ENCODE data around the gene SEMA4D.
A peak's percentile ranks its signal among the peaks of the same experiment; 100 is the strongest.

SEMA4D gene

DNA sequence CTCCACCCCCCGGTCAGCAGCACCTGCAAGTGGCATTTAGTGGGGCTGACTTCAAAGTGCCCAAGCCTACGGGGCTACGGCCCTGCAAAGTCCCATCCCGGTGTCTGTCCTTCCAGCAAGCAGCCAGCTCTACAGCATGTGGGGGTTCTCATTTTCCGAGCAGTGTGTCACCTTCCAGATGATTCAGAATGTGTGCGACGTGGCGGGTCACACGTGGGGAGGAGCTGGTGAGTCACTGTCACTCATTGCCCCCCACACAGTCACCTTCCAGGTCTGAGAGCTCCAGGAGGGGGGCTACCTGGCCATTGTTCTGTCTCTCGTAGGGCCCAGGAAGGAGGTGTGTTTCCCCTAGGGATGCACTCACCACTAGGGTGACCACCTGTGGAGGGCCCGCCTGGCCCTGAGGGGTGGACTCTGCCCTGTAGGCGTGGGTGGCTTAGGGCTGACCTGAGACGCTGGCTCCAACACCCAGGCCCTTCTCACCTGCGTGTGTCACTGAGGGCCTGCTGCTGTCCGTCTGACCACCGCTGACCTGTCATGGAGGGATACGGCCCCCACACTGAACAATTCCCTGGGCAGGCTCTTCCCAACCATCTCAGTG is 70.2 kb downstream of the SEMA4D start:
- peak; percentile 37 for DNase-seq

DNA sequence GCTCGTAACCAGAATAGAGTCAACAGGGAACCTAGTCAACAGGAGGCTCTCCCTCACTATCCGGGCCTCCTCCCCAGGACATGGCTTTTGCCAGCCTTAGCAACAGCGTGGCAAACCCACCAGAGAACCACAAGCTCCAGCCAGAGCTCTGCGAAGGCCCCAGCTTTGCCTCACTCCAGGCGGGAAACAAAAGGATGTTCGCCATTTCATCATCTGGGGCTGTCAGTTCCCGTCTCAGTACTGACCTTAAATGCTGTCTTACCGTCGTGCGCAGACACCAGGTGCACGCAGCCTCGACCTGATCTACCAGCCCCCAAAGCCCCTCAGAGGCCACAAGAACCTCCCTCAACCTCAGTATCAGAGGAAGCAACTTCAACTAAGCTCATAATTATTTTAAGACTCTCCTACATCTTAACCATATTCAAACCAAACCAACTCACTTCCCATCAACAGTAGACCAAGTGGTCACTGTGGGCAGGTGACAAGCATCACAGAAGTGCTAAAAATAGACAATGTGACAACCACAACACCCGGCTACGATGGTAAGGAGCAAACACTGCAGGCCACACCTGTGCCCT is 71.4 kb downstream of the SEMA4D start:
- DNase-seq = no peak

DNA sequence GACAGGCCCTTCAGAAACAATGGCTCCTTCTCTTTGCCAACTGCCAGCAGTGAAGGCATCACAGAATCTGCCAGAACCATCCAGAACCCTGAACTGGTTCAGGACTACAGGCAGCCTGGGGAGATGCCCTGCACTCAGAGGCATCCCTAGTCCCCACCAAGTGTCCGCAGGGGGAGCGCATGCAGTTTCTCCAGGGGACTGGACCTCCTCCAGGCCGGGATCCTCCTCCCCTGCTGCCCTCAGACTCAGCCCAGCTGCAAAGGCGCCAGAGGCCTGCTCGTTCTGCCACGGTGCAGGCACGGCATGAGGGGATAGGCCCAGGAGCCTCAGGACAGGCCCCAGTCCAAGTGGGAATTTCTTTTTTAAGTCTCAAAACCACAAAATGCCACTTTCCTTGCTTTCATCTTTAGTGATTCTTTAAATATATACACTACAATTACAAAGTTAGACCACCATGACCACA is 72.0 kb downstream of the SEMA4D start:
- DNase-seq = no peak

DNA sequence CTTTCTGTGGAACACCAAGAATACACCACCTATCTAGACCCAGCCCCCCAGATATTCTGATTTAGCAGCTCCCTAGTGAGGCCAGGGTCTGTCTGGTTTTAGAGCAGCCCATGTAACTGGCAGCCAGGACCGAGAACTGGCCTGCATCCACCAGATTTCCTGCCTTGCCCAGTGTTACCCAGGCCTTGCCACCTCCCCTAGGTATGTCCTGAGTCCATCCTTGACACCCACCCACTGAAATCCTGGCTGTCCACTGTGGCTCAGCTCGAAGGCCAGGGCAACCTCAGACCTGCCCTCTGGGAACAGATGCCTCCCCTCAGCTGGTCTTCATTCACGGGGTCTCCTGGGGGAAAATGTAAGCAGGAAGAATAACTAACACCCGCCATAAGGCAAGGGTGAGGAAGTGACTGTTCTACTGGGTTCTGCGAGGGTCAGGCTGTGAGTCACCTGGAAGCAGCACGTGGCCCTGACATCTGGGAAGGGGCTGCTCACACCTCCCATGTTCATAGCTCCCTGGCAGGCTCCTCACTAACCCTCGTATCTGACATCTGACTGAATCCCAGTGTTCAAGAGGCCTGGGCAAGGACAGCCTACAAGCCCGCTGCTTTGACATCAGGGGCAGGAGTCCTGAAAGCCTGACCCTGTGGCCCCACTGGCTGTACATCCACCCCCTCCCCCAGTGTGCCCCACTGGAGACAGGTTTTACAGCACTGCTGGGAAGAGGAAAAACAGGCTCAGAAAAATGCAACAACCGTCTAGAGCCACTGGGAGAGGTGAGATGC is 72.7 kb downstream of the SEMA4D start:
- no peak for DNase-seq

DNA sequence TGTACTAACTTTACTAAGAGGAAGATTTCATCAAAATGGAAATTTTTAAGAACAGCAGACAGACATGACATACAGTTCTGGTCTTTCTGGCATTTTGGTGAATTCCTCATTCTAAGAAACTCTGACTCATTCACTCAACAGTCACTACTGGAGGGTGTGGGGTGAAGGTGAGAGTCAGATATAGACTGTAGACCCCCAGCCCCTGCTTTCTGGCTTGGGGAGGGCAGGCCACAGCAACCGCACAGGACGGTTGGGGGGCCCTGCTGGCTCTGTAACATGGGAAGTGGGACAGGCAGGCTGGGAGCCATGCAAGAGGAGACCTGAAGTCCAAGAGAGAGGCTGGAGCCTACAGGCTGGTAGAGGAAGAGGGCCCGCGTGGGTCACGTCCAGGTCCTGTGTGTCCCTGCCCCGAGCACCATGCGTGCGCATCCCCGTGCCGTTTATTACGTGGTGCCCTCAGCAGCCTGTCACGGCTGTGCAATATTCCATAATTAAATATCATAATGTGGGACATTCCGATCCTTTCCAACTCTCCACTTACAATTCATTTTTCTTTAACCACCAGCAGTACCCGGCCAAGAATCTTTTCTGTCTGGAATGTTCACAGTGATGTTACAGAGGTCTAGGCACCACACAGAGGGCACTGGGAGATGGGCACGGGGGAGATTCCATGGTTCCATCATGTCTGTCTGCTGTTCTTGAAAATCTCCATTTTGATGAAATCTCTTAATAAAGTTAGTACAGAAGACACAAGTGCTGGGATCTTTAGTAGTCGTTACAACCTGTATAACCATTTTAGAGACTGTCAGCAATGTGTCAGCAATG is 75.5 kb downstream of the SEMA4D start:
- DNase-seq = no peak

DNA sequence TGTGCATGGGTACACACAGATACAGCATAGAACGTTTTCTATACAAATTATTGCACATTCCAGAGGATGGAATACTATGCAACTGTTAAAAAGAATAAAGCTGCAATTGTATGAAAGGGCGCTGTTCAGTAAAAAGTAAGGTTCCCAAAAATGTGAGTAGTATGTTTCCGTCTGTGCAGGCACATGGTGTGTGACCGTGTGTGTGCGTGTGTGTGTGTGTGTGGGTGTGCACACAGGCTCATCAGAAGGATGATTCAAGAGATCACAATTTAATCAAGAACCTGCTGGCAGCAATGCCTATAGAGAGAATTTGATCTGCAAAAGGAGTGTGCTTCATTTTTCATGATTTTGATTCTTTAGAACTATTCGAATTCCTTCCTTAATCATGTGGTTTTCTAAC is 76.3 kb downstream of the SEMA4D start:
- DNase-seq = no peak

DNA sequence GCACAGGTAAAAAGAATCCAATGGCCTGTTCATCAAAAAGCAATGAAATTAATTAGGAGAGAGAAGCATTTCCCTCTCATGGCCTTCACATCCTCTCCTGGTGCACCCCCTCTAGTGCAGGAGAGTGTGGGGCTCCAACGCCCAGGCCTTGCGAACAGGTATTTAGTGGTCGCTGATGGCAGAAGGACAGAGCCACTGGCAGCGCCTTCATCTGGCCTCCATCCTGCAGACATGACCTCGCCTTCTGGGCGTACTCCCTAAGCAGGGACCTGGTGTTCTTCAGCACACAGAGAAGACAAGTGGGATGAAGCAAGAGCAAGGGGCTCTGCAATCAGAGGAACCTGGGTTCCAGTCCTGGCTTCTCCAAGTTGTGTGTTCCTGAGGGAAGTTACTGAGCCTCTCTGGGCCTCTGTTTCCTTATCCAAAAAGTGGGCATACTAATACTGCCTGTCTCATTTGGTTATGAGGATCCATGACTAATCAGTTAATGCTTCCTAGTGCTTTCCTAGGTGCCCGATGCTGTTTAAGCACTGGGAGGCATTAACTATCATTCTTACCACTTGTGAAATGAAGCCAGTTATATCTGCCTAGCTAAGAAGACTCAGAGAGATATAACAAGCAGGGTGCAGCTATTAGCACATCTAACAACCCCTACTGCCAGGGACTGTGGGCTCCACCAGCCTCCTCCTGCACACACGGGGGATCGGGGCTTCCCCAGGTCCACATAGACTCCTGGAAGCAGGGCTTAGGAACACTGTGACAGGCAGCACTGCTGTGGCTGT is 77.3 kb downstream of the SEMA4D start:
- no peak for DNase-seq

DNA sequence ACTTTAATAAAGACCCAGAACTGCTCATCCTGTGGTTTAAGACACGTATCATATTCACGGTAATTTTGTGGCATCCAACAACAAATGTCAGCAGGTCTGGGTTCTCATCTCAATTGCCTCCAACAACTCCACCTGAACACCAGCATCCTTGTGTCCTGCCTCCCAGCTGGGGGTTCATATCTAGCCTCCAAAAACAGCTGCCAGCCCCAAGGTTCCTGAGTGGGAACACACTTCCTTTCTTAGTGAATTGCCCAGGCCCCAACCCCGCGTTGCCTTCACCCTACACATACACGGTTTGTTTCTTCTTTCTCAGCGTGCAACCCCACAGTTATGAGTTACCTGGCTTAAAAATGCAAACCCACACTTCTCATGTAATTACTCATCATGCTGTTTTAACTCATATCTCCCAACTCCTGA is 77.9 kb downstream of the SEMA4D start:
- no peak for DNase-seq

DNA sequence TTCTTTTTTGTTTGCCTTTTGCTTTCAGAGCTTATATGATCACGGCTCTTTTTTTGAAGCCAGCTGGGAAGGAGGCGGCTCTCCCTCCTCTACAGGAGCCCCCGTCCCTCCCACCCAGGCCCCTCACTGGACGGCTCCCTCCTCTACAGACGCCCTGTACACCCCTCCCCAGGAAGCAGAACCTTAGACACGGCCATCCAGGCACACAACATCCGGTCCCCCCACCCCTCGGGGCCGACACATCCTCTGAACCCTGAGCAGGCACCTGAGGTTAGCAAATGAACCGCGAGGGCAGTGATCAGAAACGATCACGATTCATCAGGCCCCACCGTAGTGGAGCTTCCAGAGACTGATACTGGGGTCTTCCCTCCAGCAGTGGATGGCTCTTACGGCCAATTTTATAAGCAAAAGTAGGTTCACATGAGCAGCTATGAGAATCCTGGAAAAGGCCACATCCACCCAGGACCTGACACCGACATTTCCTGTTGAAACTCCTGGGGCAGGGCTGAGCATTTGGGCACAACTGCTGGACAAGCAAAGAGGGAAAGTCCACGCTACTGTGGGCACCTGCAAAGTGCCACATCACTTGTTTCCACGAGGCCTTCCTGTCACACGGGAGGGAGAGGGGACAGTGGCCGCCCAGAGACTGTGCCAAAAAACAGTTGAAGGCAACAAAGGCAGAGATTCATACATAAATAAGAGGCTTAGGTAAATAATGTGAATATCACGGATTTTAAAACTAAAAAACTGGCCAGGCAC is 78.9 kb downstream of the SEMA4D start:
- peak; percentile 22 for DNase-seq

DNA sequence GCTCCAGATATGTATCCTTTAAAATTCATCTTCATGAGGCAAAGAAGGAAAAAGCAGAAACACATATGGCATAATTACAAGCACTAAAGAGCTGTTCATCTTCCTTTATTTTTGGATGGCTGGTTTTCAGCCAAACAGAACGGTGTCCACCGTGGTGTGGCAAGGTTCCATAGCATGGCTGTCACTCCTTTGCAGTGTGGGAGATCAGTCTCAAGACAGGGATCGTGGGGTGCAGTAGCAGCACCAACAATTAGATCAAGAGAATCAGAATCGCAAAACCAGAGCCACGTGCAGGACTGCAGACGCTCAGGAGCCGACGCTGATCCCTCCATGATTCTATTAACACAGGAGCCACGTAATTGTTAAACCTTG is 79.5 kb downstream of the SEMA4D start:
- no peak for DNase-seq

DNA sequence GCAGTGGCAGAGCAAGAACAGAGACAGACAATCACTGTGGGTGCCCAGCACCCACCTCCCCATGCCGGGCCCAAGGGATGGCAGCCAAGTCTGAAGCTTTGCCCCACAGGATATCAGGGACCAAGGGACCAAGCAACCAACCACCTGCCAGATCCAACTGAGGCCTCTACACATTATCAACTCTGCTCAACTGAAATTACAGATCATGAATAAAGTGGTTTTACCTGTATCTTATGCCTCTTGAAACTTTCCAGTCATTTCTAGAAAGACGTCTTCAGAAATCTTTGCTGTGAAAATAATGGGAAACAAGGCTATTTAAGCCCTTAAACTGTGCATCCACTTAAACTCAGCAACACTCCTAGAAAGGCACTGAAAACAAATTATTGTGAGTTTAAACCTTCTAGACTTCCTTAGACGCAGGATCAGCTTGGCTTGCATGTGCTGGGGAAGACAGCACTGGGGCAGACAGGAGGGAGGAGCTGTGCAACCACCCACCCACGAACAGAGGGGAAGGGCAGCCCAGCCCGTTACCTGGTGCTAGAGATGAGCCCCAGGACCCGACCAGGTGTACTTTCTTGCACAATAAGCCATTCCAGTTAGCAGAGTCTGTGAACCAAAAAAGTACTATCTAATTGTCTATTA is 80.0 kb downstream of the SEMA4D start:
- DNase-seq = no peak

DNA sequence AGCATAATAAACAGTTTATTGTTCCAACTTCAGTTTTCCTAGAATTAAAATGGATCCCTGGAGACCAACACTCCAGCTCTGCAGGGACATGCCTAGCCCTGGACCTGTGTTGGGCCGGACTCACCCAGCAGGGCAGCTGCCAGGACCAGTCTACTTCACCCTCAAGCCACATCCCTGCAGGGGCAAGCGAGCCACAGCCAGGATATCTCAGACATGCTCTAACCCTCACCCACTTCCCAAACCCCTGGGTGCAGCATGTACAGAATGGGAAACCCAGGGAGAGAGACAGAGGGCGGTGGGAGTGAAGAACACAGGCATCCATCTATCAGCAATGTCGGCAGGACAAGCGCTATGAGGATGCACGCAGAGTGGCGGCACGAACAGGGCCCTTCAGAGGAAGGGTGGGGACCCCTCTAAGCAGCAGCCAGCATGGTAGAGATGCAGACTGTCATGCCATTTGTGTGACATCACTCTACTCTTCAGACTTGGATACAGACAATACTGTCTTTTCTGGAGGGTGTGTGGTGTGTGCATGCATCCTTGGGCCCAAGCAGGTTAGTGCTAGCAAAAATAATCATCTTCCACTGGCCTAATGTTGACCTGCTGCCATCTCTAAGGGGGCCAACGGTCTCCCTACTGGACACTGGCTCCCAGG is 83.1 kb downstream of the SEMA4D start:
- no peak for DNase-seq

DNA sequence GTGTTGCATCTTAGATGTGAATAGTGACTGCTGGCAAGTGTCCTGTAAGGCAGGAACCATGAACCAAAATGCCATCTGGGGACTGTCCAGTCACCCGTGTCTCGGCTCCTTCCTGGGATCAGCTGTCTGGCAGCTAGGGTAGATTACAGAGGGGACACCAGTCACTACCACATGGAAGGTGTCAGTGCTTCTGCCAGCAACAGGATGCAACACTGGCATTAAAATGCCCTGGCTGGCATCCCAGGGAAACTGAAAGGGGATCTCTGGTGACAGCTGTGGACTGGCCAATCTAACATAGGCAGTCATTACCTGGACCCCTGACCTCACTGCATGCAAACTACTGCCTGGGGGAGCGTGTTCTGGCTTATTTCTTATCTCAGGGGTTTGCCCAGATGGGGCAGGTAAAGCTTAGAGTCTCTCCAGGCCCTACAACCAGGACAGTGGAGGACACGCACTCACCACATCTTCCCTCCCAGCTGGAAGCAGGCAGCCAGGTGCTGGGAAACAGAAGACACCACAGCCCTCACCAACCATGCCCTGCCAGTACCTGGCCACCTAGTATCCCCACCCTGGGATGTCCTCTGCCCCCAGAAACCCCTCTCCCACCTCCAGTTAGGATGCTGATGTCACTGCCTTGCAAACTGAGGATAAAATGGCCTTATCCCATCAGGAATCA is 83.8 kb downstream of the SEMA4D start:
- no peak for DNase-seq

DNA sequence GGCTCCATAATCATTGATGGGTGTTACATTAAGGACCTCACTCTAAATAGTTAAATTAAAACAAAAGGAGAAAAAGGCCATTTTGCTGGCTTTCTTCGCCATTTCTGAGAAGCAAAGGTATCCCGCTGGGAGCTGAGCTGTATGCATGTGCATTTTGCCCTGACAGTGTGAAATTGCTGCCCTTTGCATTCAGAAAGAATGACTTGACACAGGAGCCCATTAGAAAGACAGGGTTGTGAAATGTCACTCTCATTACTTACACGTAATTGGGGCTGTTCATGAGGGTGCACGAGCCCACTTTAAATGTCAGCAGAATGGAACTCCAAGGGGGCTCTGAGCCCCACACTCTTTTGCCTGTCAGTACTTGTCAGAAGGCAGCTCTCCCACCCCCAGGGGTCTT is 85.0 kb downstream of the SEMA4D start:
- DNase-seq = no peak

DNA sequence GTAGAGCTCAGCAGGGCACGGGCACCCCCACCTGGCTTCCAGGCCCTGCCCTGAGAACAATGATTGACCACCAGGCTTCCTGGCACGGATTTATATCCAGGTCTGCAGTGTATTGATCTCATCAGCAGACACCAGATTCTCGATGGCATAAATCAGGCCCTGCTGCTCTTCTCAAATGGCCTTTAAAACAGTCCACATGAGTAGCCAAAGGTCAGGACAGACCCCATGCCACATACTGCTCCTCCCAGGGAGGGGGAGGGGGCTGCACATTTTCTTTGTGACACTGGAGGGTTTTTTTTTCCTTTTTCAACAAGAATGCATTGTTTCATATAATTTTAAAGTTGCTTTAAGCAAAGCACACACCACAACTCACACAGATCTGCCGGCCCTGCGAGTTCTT is 85.4 kb downstream of the SEMA4D start:
- DNase-seq = no peak

DNA sequence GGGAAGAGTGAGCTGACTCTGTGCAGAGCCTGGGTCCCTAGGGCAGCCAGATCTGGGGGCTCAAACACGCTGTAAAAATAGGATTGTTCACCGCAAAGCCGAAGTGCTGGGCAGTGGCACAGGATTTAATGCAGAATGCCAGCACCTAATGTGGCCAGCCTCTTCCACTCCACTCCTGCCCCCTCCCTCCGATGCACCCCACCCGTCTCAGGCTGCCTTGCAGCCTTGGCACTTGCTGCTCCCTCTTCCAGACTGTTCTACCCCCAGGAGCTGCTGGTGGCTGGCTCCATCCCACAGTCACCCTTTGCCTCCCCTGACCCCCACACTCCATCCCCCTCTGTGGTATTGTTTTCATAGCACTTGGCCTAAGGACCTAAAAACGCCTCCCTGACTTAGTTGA is 86.2 kb downstream of the SEMA4D start:
- DNase-seq = no peak

DNA sequence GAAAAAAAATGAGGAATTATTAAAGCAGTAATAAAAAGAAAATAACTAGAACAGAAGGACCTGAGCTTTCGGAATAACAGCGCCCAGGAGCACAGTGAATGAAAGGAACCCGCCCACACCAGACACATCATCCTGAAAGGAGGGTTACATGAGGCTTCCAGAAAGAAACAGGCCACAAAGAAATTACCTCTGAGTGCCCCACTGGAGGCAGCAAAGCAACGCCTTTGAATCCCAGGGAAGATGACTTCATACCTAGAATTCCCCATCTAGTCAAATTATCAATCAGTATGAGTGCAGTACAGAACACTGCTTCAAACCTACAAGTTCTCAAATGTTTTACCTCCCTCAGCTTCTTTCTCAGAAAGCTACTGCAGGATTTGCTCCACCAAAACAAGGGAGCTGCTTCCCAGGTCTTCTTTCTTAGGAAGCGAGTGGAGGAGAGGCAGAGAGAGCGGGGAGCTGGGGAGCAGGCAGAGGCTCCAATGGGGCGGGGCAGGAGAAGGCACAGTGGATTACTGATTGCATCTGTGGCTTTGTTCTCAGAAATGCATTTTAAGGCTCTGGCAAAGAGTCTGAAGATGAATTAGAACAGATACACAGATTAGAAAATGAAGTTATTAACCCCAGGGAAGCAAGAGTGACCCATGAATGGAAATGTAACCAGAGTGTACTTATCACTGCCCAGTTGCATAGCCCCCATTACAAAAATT is 87.1 kb downstream of the SEMA4D start:
- no peak for DNase-seq

DNA sequence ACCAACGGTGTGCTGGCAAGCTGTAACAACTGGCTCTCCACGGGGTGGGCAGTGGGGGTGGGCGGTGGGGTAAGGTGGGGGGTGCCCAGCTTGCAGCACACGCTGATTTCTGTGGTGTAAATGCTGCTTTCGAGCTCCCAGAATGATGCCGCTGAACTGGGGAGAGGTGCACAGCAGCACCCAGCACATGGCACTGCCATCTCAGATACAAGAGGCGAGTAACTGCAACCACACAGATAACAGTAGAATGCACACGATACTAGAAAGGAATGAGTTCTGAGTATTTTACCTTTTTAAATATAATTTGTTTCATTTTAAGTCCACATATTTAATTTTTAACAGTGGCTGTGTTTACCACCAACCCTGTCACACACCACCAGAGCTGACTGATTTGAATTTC is 87.9 kb downstream of the SEMA4D start:
- DNase-seq = no peak

DNA sequence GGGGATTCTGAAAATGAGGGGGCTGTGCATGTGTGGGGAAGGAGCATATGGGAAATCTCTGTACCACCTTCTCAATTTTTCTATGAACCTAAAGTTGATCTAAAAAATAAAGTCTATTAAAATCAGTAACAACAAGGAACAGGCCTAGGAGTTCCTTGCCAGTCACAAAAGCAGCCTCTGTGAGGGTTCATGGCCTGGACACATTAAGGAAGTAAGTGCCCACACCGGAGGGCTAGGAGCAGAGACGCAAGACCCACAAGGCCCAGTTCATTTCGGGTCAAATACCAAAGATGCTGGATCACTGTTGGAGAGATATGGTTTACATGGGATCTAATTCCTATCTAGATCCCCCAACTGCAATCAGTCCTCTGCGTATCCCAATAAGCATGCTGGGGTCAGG is 88.4 kb downstream of the SEMA4D start:
- DNase-seq = no peak
